HepG2 (cell line): ENCODE results near the gene FSHR. TPM values are rescaled to one million over a fixed set of nuclear protein-coding genes. Genes with fewer than 3 reads are reported as not detected.

Experiments used
- RARG ChIP-seq: sonication (generic); formaldehyde crosslinking; IDR thresholded peaks from 2 replicates; pipeline ENCODE4 v1.4.0; 2020; ENCODE audit warnings: low read depth, mild to moderate bottlenecking, missing genetic modification reagents
- SP1 ChIP-seq, 2 experiments: fragments of 450-650 bp in 1 of 2; sonication (generic) in 1 of 2; formaldehyde crosslinking in 1 of 2; IDR thresholded peaks; 2 replicates each; pipeline versions ENCODE4 v1.4.0 to v1.6.1; 2016 to 2020; ENCODE audit warnings: missing genetic modification reagents in 1 of 2
- TRIM22 ChIP-seq: fragments of 450-650 bp; IDR thresholded peaks from 2 replicates; pipeline ENCODE4 v1.6.1; 2017
- ZBTB44 ChIP-seq: sonication (generic); formaldehyde crosslinking; IDR thresholded peaks from 2 replicates; pipeline ENCODE4 v1.4.0; 2020; ENCODE audit warnings: missing genetic modification reagents
- ZFP41 ChIP-seq: sonication (generic); formaldehyde crosslinking; IDR thresholded peaks from 2 replicates; pipeline ENCODE4 v1.4.0; 2020; ENCODE audit warnings: mild to moderate bottlenecking, missing genetic modification reagents, borderline replicate concordance
- ZSCAN9 ChIP-seq: IDR thresholded peaks from 2 replicates; pipeline ENCODE4 v1.6.1; 2016; ENCODE audit warnings: borderline replicate concordance
- polyA plus RNA-seq, 8 experiments: library from polyadenylated mRNA; depleted of rRNA in 3 of 8; stranded (reverse) in 7 of 8; unstranded in 1 of 8; fragments of >200 nt; fragmentation: Illumina TruSeq in 4 of 8; extraction: Trizol in 4 of 8; gene quantifications; 2 replicates each; pipeline versions ENCODE4 v1.2.1 to v1.2.3, GENCODE V29; 2011 to 2016; ENCODE audit warnings: low read depth in 4 of 8, missing spikeins in 1 of 8, mixed read lengths in 1 of 8; ENCODE audit not compliant: insufficient read depth in 1 of 8
- total RNA-seq, 5 experiments: library from RNA; depleted of rRNA; stranded (reverse); fragments of >200 nt; fragmentation: Illumina TruSeq; extraction: Trizol; gene quantifications; 2 replicates each; pipeline ENCODE4 v1.2.3, GENCODE V29; 2016; ENCODE audit warnings: low read depth in 1 of 5
- TF ChIP-seq, protein P1 (sequence below): sonication (generic); formaldehyde crosslinking; IDR thresholded peaks from 2 replicates; pipeline ENCODE4 v1.4.0; 2020; ENCODE audit warnings: mild to moderate bottlenecking, missing genetic modification reagents

Gene FSHR
- total and polyA plus RNA-seq, 2 of the 13 experiments (the other 11 are each of a cell fraction or from before 2014, with no cell fraction given): not detected

DNA sequence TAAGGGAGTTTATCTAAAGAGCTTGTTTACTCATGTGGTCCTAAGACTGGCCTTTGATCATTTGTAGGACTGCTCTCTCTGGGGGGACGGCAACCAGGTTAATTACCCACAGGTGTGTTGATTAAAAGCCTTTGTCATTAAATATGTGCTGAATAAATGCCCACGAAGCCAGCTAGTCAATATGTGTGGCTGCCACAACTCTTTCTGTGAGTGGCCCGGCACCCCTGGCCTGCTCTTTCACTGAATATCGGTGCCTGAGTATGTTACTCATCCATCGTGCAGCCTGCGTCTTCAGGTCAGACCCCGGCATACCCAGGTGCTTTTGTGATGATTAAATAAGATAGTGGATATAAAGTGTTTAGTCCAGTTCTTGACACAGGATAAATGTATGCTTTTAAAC is 24.3 kb upstream of the FSHR start (continued):
- TF ChIP-seq ZBTB44 (CRISPR knock-in tag): no peak
- TF ChIP-seq RARG (CRISPR knock-in tag): no peak
- no peak for TF ChIP-seq SP1 (IDR thresholded peaks at IDR 0.05)
- TF ChIP-seq SP1 (CRISPR knock-in tag; IDR thresholded peaks at IDR 0.05): no peak
- TF ChIP-seq TRIM22: no peak
- no peak for TF ChIP-seq ZSCAN9 (CRISPR knock-in tag)
- TF ChIP-seq, protein P1, sequence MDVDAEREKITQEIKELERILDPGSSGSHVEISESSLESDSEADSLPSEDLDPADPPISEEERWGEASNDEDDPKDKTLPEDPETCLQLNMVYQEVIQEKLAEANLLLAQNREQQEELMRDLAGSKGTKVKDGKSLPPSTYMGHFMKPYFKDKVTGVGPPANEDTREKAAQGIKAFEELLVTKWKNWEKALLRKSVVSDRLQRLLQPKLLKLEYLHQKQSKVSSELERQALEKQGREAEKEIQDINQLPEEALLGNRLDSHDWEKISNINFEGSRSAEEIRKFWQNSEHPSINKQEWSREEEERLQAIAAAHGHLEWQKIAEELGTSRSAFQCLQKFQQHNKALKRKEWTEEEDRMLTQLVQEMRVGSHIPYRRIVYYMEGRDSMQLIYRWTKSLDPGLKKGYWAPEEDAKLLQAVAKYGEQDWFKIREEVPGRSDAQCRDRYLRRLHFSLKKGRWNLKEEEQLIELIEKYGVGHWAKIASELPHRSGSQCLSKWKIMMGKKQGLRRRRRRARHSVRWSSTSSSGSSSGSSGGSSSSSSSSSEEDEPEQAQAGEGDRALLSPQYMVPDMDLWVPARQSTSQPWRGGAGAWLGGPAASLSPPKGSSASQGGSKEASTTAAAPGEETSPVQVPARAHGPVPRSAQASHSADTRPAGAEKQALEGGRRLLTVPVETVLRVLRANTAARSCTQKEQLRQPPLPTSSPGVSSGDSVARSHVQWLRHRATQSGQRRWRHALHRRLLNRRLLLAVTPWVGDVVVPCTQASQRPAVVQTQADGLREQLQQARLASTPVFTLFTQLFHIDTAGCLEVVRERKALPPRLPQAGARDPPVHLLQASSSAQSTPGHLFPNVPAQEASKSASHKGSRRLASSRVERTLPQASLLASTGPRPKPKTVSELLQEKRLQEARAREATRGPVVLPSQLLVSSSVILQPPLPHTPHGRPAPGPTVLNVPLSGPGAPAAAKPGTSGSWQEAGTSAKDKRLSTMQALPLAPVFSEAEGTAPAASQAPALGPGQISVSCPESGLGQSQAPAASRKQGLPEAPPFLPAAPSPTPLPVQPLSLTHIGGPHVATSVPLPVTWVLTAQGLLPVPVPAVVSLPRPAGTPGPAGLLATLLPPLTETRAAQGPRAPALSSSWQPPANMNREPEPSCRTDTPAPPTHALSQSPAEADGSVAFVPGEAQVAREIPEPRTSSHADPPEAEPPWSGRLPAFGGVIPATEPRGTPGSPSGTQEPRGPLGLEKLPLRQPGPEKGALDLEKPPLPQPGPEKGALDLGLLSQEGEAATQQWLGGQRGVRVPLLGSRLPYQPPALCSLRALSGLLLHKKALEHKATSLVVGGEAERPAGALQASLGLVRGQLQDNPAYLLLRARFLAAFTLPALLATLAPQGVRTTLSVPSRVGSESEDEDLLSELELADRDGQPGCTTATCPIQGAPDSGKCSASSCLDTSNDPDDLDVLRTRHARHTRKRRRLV: no peak
- TF ChIP-seq ZFP41 (CRISPR knock-in tag): no peak
